Measurements from ENCODE around the gene NPIPA5.
"Not testable (repeated sequence)": the region's sequence is repeated elsewhere in the genome, so short reads cannot be mapped to it uniquely, and the experiment has no call there.

NPIPA5 gene

DNA sequence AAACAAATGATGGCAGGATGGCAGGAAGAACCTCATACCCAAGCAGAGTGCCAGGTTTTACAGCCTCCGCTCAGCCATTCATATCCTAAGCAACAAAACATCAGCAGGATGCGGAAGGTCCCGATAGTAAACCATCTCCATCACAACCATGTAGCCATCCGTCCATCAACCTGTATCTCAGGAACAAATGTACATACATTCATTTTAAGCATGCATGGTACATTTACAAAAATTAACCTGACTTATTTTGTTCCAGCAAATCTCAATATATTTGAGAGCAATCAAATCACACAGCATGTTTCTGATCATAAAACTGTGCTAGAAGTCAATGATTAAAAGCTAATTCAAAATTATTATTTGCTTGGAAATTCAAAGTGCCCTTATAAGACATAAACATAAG is at the start of gene NPIPA5:
TSS of gene NPIPA5 (minus strand) at position 101 of the 400 bp plus-strand sequence. CDS start at position 101, 0 bp downstream.
- not testable (repeated sequence) for DNase-seq (ENCODE audit: low read depth, low spot score)

DNA sequence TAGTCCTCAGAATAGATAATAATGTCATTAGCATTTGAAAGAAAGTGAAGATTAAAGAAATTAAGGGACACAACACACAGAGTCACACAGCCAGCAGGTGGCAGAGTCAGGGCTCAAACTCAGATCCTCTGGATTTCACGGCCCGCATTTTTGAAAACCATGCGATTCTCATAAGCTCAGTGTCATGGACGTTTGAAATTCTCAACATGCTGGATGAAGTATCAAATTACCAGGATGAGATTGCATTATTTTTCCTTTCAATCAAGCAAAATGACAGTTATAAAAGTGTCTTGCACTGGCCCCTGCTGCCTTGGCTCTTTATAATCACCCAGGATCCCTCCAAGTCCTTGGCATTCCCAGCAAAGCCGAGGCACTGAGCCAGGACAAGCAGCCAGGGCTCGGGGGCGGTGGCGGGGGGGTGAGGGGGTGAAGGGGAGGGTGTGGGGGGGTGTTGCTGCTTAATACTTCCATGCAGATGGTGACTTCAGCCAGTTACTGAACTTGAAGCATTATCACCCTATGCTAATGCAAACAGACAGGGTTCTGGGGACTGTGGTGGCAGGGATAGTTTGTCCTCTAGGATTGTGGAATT is 49.6 kb upstream of the NPIPA5 start:
- peak; percentile 25 for DNase-seq (ENCODE audit: low read depth, low spot score)

DNA sequence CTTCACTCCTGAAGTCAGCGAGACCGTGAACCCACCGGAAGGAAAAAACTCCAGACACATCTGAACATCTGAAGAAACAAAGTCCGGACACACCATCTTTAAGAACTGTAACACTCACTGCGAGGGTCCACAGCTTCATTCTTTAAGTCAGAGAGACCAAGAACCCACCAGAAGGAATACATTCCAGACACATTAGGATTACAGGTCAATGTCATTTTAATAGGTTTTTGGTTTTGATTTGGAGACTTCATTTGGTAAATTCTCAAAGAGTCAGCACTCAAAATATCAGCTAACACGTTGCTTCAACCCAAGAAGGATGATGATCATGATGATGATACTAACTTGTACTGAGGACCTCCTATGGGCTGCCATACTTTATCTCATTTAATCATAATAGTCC is 48.7 kb upstream of the NPIPA5 start:
- no peak for DNase-seq (ENCODE audit: low read depth, low spot score)

DNA sequence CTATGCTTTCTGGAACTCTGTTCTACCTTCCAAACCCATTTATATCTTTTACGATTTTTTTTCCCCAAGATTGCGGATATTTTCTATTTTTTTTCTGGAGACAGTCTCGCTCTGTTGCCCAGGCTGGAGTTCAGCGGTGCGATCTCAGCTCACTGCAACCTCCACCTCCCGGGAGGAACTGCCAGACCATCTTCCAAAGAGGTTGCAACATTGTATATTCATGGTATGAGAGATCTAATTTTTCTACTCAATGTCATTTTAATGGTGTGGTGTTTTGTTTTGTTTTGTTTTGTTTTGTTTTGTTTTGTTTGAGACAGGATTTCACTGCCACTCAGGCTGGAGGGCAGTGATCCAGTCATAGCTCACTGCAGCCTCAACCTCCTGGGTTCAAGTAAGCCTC is 47.8 kb upstream of the NPIPA5 start:
- no peak for DNase-seq (ENCODE audit: low read depth, low spot score)

DNA sequence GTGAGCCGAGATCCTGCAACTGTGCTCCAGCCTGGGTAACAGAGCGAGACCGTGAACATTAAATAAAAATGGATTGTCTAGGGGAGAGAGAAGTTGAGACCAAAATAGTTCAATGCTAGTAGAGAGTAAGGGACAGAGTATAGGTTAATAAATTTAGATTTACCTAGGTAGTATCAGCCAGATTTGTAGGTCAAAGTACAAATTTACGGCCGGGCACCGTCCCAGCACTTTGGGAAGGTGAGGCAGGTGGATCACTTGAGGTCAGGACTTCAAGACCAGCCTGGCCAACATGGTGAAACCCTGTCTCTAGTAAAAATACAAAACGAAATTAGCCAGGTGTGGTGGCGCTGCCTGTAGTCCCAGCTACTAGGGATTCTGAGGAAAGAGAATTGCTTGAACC is 44.1 kb upstream of the NPIPA5 start:
- no peak for DNase-seq (ENCODE audit: low read depth, low spot score)

DNA sequence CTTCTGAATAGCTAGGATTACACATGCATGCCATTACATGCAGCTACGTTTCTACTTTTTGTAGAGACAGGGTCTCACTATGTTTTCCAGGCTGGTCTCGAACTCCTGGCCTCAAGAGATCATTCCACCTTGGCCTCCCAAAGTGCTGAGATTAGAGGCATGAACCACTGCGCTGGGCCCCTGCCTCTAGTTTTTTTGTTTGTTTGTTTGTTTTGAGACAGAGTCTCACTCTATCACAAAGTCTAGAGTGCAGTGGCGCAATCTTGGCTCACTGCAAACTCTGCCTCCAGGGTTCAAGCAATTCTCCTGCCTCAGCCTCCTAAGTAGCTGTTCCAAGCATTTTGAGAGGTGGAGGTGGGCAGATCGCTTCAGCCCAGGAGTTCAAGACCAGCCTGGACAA is 43.6 kb upstream of the NPIPA5 start:
- not testable (repeated sequence) for DNase-seq (ENCODE audit: low read depth, low spot score)

DNA sequence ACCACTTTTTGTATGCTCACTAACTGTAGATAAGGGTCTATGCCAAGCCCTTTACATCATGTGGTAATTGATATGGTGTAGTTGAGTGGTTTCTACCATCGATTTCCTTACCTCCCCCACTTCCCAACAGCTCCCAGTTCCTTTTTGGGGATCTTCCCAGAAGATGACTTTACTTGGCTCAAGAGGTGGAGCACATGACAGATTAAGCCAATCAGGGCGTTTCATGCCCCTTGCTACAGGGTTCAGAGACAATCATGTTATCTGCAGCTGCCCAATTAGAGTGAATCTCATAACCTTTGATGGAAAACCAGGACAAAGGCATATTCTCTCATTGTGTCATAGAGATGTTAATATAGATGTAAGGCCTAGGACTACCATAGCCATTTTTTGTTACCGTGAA is 40.1 kb upstream of the NPIPA5 start:
- no peak for DNase-seq (ENCODE audit: low read depth, low spot score)

DNA sequence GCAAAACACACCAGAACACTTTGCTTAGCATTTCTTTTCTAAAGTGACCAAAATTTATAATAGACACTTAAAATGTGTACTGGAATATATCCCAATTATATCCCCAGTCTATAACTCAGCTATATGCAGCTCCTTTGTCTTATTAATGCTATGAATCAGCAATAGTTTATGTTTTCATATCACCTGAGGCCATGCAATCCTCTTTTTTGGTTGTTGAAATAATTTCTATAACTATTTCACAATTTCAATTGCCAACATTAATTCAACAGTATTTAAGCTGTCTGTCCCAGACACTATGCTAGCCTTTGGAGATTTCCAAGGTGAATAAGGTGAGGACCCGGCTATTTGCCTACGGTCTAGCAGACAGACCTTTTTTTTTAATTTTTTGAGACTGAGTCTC is 39.1 kb upstream of the NPIPA5 start:
- no peak for DNase-seq (ENCODE audit: low read depth, low spot score)

DNA sequence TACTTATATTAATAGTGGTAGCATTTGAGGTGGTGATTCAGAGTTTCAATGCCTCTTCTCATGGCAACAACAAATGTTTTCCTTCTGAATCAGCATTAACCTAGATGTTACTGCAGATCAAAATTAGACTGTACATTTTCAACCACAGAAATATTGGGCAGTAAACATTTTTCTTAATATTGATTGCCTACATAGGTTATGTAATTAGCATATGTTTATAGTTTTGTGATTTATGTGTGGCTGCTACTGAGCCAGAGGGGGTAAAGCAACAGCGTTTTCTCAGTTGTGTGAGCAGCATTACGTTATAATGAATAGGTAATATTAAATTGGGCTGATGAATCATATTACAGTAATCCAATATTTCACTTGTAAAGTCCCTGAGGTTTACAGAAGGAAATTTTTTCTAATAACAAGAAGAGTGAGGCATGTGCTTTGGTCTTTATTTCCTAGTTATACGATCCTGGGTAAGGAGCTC is 37.5 kb upstream of the NPIPA5 start:
- no peak for DNase-seq (ENCODE audit: low read depth, low spot score)

DNA sequence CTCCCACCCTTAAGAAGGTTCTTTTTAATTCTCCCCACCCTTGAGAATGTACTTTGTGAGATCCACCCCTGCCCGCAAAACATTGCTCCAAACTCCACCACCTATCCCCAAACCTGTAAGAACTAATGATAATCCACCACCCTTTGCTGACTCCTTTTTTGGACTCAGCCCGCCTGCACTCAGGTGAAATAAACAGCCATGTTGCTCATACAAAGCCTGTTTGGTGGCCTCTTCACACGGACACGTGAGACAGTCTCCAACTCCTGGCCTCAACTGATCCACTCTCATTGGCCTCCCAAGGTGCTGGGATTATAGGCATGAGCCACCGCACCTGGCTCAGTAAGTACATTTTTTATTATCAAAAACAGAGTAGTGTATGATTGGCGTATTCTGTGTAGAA is 31.4 kb upstream of the NPIPA5 start:
- not testable (repeated sequence) for DNase-seq (ENCODE audit: low read depth, low spot score)

DNA sequence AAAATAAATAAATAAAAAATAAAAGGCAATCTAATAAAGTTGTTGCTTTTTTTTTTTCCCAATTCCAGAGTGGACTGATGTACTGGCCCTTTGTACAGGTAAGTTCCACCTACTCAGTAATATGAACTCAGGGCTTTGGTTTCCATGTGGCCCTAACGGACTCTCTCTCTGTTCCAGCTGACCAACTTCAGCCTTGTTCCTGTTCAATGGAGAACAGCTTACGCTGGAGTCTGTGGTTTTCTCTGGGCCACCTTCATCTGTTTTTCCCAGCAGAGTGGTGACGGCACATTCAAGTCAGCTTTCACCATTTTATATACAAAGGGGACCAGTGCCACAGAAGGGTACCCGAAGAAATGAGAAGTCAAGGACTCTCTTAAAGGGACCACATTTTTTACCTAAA is 29.7 kb upstream of the NPIPA5 start:
- DNase-seq (ENCODE audit: low read depth, low spot score), result not testable (repeated sequence)

DNA sequence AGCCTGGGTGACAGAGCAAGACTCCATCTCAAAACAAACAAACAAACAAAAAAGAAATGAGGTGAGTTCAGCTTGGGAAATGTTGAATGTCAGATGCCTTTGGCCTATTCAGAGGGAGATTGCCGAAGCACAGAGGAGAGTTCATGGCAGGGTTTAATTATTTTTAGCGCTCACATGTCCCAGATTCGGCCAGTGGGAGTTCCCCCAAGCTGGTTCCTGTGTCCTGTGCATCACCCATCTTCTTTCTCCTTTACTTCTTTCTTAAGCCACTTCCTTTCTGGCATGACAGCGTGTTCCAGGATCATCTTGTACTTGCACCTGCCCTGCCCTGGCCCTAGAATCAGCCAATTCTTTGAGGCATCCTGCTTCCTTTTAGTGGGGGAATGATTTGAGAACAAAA is 26.7 kb upstream of the NPIPA5 start:
- no peak for DNase-seq (ENCODE audit: low read depth, low spot score)

DNA sequence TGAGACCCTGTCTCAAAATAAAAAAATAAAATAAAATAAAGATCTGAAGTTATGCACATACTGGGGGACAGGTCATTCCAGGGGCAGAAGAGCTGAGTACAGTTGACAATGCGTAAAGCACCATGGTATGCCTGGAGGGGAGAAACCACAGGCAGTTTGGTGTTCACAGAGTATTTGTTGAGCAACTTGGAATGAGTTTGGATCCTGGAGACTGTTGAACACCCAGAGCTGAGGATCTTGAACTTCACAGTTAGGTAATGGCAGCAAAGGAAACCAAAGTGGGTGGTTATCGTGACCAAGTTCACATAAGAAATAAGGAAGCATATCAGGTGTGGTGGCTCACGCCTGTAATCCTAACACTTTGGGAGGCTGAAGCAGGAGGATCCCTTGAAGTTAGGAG is 26.0 kb upstream of the NPIPA5 start:
- not testable (repeated sequence) for DNase-seq (ENCODE audit: low read depth, low spot score)

DNA sequence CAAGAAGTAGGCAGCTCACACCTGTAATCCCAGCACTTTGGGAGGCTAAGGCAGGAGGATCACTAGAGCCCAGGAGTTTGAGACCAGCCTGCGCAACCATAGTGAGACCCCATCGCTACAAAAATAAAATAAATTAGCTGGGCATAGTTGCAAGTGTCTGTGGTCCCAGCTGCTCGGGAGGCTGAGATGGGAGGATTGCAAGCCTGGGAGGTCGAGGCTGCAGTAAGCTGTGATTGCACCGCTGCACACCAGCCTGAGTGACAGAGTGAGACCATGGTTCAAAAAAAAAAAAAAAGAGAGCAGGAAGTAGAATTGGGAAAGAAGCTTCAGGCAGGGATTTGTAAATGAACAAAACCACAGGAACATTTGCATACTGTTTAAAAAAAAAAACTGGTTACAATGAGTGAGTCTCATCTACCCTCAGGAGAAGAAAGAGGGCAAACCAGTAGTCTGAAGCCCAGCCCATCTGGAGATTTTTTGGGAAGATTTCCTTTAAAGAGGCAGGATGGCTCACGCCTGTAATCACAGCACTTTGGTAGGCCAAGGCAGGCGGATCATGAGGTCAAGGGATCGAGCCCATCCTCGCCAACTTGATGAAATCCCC is 25.4 kb upstream of the NPIPA5 start:
- no peak for DNase-seq (ENCODE audit: low read depth, low spot score)

DNA sequence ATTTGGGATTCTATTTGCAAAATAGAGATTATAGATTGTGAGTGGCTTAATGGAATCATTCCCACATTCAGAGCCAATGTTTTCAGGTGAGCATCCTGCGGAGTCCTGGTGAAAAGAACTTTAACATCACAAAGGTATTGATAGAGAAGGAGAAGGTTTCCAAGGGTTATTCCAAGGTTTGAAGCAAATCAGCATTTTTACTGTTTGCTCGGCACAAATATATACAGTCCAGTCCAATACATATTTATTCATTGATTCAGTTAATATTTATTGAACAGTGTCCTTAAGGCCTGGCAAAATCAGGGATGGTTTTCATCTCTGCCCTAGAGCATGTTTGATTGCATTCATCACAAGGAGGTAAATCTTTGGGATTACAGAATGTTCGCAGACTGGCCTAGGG is 23.9 kb upstream of the NPIPA5 start:
- no peak for DNase-seq (ENCODE audit: low read depth, low spot score)

DNA sequence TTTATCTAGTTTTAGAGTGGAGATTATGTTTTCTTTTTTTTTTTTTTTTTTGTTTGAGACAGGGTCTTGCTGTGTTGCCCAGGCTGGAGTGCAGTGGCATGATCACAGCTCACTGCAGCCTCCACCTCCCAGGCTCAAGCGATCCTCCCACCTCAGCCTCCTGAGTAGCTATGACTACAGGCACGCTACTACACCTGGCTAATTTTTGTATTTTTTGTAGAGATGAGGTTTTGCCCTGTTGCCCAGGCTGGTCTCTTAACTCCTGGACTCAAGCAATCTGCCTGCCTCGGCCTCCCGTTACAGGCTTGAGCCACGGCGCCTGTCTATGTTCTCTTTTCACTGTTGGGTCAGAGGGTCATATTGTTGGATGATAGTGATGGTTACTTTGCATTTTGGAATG is 22.2 kb upstream of the NPIPA5 start:
- DNase-seq (ENCODE audit: low read depth, low spot score), result not testable (repeated sequence)

DNA sequence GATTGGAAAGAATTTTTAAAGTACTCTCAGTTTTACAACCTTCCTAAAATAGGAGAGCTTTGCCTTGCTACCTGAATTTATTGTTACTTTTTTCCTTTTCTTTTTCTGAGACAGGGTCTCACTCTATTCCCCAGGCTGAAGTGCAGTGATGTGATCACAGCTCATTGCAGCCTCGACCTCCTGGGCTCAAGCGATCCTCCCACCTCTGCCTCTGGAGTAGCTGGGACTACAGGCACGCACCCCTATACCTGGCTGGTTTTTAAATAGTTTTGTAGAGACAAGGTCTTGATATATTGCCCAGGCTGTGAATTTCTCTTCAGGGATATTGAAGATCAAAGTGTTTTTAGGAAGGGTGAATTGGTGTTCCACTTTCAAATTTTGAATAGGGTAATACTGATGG is 21.2 kb upstream of the NPIPA5 start:
- no peak for DNase-seq (ENCODE audit: low read depth, low spot score)

DNA sequence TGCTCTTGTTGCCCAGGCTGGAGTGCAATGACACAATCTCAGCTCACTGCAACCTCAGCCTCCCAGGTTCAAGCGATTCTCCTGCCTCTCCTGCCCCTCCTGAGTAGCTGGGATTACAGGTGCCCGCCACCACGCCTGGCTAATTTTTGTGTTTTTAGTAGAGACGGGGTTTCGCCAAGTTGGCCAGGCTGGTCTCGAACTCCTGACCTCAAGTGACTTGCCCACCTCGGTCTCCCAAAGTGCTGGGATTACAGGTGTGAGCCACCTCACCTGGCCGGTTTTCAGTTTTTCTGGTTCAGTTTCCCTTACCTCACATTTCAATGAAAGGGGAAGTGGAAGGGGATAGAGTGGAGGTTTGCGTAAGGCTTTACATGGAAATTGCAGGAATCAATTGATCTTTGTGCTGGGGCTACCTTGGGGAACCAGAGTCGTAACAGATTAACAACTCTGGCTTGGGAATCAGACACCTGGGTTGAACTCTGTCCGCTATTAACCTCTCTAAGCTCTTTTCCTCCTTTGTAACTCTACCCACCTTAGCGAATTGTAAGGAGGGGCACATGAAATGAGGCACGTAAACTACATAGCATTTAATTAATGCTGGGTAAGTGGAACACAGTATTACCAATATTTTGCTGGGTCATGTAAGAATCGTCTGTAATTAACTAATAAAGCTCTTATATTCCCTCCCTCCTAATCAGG is 20.7 kb upstream of the NPIPA5 start:
- no peak for DNase-seq (ENCODE audit: low read depth, low spot score)

DNA sequence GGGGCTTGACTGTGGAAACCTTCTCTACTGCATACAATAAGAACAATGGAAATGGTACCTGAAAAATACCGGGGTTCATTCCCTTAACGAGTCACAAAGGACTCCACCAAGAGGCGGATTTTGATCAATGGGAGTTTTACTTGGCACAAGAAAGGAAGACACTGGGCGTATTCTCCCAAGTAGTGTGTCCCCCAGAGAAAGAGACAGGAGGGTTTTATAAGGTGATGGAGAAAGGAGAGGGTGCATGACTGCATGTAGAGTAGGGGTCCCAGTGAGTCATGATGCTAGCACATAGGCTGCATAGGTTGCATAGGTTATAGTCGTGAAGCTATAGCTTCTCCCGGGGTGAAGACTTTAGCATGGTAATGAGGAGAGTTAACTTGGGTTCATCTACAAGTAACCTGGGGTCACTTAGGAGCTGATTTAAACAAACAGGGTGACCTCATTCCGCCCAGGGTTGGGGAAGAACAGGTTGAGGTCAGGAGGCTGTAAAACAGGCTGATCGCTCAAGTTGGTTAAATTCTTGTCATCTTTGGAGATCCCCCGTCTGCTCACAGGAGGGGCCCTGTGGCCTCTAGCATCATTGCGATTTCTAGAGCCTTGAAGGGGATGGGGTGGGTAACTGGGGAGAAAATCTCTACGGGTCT is 19.0 kb upstream of the NPIPA5 start:
- no peak for DNase-seq (ENCODE audit: low read depth, low spot score)

DNA sequence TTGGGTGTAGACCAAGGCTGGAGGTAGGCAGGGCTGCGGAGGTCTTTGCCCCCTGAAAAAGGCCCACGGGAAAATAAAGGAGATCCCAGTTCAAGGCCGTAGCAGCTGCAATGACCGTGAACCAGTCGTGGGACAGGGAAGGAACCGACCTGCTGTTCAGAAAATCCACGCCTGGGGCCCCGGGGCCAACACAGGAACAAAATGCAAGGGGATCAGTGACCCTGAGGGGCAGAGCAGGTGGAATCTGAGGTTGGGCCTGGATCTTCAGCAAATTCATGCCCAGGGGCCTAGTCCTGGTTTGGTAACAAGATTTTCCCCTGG is 18.4 kb upstream of the NPIPA5 start:
- DNase-seq (ENCODE audit: low read depth, low spot score), result not testable (repeated sequence)

DNA sequence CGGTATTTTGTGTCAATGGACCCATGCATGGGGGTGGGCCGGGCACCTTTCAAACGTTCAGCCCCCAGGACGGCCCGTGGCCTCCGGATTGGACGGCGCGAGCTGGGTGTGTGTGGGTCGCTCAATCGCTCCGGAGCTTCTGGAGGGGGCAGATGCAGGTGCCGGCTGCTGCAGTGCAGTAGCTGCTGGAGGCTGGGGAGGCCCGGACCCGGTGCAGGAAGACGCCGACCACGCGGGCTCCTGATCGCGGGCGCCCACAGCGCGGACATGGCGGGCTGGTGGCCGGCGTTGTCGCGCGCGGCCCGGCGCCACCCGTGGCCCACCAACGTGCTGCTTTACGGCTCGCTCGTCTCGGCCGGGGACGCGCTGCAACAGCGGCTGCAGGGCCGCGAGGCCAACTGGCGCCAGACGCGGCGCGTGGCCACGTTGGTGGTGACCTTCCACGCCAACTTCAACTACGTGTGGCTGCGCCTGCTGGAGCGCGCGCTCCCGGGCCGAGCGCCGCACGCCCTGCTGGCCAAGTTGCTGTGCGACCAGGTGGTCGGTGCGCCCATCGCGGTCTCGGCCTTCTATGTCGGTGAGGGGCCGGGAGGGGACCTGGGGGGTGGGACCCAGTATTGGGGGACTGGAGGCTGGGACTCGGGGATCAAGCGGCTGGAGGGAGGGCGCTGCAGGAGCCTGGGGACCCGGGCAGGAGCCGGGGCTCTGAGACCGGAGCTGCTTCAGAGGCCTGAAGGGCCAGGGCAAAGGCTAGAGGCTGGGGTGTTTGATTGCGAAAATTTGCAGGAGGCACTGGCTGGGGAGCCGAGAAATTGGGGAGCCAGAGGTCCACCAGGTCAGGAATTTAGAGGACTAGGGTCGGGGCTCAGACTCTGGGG is 17.8 kb upstream of the NPIPA5 start, which contains the start of gene MPV17L:
TSS of gene MPV17L (plus strand) at position 124 of the 878 bp plus-strand sequence. CDS start at position 268, 144 bp downstream.
- DNase-seq (ENCODE audit: low read depth, low spot score), result not testable (repeated sequence)

DNA sequence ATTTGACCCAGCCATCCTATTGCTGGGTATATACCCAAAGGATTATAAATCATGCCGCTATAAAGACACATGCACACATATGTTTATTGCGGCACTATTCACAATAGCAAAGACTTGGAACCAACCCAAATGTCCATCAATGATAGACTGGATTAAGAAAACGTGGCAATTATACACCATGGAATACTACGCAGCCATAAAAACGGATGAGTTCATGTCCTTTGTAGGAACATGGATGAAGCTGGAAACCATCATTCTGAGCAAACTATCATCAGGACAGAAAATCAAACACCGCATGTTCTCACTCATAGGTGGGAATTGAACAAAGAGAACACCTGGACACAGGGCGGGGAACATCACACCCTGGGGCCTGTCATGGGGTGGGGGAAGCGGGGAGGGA is 14.9 kb upstream of the NPIPA5 start:
- DNase-seq (ENCODE audit: low read depth, low spot score), result not testable (repeated sequence)

All from activated naive CD8-positive, alpha-beta T cell treated with anti-CD3 and anti-CD28 coated beads, Interleukin-2, amount 50 U/mL, for 16 hours (primary cell).